Stimulated activated CD8-positive, alpha-beta memory T cell treated with anti-CD3 and anti-CD28 coated beads, Interleukin-15, amount 100 ng/mL, for 48 hours (primary cell): Measurements from ENCODE around the gene RALGPS1.
A peak's percentile ranks its signal among the peaks of the same experiment; 100 is the strongest.

Source experiments
- DNase-seq, 2 donors: peaks; one replicate each; pipeline ENCODE4 v3.0.0-alpha.2; 2020; ENCODE audit warnings: low read depth in 2 of 2

Gene RALGPS1

GRCh38 chr9:126955811-126956210, 41.2 kb downstream of the RALGPS1 start:
- DNase-seq: no peak

- no peak for DNase-seq
Observed at GRCh38 chr9:126956917-126957686, 42.5 kb downstream of the RALGPS1 start.

- DNase-seq: no peak
Observed at GRCh38 chr9:126957687-126958053, 43.1 kb downstream of the RALGPS1 start.

- DNase-seq: no peak
Observed at GRCh38 chr9:126959336-126959735, 44.8 kb downstream of the RALGPS1 start.

- no peak for DNase-seq
Observed at GRCh38 chr9:126959917-126960316, 45.3 kb downstream of the RALGPS1 start.

- no peak for DNase-seq
Observed at GRCh38 chr9:126962336-126962735, 47.8 kb downstream of the RALGPS1 start.

GRCh38 chr9:126965077-126965476, 50.5 kb downstream of the RALGPS1 start:
- DNase-seq: no peak

- DNase-seq: no peak
Observed at GRCh38 chr9:126965541-126966428, 51.2 kb downstream of the RALGPS1 start.

GRCh38 chr9:126971261-126971660, 56.7 kb downstream of the RALGPS1 start:
- no peak for DNase-seq

GRCh38 chr9:126973651-126974529, 59.3 kb downstream of the RALGPS1 start:
- no peak for DNase-seq

- no peak for DNase-seq
Observed at GRCh38 chr9:126974594-126974993, 60.0 kb downstream of the RALGPS1 start.

- DNase-seq: no peak
Observed at GRCh38 chr9:126975327-126976220, 61.0 kb downstream of the RALGPS1 start.

- no peak for DNase-seq
Observed at GRCh38 chr9:126979461-126979860, 64.9 kb downstream of the RALGPS1 start.

- DNase-seq: no peak
Observed at GRCh38 chr9:126980231-126980630, 65.6 kb downstream of the RALGPS1 start.

- DNase-seq: no peak
Observed at GRCh38 chr9:126981218-126981617, 66.6 kb downstream of the RALGPS1 start.

- no peak for DNase-seq
Observed at GRCh38 chr9:126982215-126983002, 67.8 kb downstream of the RALGPS1 start.

- DNase-seq: no peak
Observed at GRCh38 chr9:126983767-126984166, 69.2 kb downstream of the RALGPS1 start.

GRCh38 chr9:126984969-126985368, 70.4 kb downstream of the RALGPS1 start:
- no peak for DNase-seq

- DNase-seq: peak; percentile 74 to 76
Observed at GRCh38 chr9:126985870-126986498, 71.4 kb downstream of the RALGPS1 start.

GRCh38 chr9:126986506-126986951, 71.9 kb downstream of the RALGPS1 start:
- no peak for DNase-seq
